GM18511 (cell line): ENCODE results near the gene ZNF385B.

Experiments used
- ATAC-seq: cut with Tn5 transposase; IDR thresholded peaks from one replicate; pipeline ENCODE4 v1.9.1; 2021; ENCODE audit warnings: mild to moderate bottlenecking, moderate library complexity; ENCODE audit not compliant: unreplicated experiment

Gene ZNF385B

GRCh38 chr2:179559108-179559806 is 302.2 kb downstream of the ZNF385B start:
- no peak for ATAC-seq

- no peak for ATAC-seq
These were observed 303.1 kb downstream of the ZNF385B start for GRCh38 chr2:179558010-179558934.

GRCh38 chr2:179556425-179556824 is 305.0 kb downstream of the ZNF385B start:
- ATAC-seq = no peak

DNA sequence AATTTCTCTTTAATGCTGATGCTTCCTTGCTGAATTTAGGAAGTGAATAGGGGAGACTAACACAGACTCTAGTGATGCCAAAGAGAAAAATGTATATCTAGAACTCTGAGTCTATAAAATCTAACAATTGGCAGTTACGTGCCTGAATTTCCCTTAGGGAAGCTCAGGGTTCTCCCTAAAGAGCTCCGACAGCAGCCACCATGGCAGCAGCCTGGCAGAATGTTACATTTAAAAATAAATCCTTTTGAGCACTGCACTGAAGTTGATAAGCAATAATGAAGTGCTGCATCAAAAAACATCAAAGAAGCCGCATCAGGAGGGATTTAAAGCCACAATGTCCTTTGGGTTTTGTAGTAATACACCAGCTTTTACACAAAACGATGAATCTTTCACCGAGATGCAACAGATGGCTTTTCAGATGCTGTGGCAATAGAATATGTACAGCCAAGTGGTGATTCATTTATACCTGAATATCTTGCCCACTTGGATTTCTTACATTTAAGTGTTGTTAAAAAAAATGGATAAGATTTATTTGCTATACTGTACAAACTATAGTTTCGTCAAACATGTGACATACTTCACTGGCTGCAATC is 305.6 kb downstream of the ZNF385B start:
- ATAC-seq = no peak

DNA sequence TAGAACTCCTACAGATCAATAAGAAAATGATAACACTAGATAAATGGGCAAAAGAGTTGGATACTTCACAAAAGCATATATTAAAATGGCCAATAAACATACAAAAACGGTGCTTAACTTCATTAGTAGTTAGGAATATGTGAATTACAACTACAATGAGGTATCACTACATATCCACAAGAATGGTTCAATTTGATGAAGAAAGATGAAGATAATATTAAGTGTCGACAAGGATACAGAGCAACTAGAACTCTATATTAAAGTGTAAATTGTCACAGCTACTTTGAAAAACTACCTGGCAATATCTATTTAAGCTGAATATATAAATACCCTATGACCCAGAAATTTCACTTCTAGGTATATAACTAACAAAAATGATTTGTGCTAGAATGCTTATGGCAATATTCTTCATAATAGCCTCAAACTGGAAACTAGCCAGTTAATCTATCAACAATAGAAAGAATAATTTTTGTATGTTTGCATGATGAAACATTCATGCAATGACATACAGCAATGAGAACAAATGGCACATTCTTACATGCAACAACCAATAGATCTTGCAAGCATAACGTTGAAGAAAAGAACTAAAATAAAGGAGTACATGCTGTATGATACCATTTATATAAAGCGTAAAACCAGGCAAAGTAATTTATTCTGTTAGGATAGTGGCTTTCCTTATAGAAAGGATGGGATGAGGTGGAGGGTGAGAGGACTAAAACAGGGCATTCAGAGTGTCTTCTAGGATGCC is 306.6 kb downstream of the ZNF385B start:
- ATAC-seq = no peak

DNA sequence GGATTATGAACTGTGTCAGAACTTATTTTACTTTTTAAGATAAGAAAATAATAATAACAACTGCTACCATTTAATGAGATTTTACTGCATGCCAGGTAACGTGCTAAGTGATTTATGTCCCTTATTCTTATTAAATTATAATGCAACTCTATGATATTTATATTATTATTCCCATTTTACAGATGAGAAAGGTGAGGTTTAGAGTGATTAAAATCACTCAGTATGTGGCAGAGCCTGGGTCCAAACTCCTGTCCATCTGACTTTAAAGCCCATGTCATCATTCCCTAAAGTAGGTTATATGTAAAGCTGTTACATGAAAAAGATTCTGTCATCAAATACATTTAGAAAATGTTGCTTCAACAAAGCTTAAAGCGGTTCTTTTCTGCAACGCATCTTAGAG is 308.0 kb downstream of the ZNF385B start:
- no peak for ATAC-seq

DNA sequence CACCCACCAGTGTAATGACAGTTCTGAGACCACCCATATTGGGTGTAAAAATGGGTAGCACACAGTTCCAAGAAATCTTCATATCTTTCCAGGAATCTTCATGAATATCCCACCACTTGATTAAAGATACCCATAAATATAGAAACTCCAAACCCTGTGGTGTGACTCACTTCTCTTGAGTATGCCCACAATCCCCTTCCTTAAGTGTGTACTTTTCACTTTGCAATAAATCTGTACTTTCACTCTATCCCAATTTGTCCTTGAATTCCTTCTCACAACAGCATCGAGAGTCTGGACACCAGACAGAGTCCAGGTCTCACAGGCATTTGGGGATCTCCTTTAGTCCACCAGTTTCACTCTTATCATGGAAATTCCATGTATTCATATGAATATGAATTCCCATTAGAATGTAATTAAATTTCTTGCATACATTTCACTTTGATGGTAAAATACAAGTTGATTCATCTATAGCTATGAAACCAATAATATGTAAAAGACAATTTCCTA is 309.8 kb downstream of the ZNF385B start:
- ATAC-seq = no peak

DNA sequence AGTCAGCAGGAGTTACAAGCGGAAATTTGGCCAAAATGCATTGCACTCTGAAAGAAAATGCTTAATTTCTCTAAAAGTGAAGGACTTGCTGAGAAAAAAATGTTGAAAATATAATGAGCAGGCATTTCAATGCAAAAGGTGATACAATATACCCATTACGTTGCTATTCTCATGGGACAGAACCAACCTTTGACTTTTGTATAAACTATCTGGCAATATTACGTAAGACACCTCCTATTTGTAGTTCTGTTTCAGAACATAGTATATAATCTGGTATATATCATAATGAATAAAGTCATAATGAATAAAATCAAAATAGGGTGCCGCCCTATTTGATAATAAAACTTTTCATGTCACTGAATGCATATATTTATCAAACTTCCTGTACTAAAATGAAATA is 310.6 kb downstream of the ZNF385B start:
- ATAC-seq = no peak

DNA sequence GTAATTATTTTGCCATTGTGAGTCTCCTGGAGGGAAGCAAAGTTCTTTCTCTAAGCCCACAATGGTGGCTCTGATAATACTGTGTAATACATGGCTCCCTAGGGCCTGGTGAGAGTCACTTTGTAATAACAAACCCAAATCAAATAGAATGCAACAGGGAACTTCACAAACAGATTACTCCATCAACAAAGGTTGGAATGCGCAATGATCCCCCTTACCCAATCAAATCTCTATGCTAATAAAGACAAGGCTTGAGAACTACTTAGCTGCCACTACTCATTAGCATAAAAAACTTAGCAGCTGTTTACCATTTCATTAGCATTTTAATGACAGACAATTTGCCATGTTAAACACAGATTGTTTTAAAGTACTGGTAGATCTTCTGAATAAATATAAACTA is 311.2 kb downstream of the ZNF385B start:
- no peak for ATAC-seq

DNA sequence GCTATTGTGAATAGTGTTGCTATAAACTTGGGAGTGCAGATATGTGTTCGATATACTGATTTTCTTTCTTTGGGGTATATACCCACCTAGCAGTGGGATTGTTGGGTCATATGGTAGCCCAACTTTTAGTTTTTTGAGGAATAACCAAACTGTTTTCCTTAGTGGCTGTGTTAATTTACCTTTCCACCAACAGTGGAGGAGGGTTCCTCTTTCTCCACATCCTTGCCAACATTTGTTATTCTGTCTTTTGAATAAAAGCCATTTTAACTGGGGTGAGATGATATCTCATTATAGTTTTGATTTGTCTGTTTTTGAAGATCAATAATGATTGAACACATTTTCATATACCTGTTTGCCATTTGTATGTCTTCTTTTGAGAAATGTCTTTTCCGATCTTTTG is 314.8 kb downstream of the ZNF385B start:
- ATAC-seq = no peak

DNA sequence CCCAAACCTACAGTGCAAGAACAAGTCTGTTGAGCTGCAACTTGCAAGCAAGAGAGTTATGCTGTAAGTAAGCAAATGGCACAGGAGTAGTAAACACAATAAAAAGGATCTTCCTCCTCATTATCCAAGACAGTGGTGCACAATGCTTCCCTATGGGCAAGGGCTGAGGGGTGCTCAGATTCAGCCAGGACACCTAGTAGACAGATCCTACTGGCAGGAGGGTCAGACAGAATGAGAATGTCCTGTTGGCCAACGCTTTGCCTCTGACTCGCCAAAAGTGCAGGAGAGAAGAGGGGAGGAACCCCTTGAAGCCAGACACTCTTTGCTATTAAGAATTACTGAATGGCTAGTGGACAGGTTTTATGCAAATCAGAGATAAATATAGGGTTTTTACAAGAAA is 316.4 kb downstream of the ZNF385B start:
- ATAC-seq = no peak

DNA sequence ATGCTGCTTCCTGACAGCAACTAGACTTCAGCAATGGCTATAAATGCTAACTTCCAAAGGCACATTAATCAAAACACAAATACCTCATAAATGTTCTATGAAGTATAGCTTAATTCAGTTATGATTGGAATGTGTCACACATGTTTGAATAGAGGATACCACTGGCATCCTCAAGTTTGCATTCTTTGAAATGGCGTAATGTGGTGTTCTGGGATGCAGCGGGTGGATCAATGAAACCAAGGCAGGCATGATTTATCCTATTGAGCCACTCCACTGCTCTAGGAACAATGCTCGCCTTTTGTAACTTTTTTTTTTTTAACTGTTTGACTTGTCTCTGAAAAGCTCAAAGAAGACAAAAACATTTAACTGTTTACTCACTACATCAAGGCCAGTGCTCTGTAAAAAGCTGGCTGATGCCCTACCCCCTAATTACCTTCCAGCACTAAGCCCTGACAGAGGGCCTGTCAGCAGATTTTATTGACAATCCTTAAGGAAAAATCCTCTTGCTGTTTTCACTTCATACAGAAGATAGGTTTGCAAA is 318.0 kb downstream of the ZNF385B start:
- ATAC-seq = no peak

GRCh38 chr2:179541586-179541985 is 319.8 kb downstream of the ZNF385B start:
- no peak for ATAC-seq

DNA sequence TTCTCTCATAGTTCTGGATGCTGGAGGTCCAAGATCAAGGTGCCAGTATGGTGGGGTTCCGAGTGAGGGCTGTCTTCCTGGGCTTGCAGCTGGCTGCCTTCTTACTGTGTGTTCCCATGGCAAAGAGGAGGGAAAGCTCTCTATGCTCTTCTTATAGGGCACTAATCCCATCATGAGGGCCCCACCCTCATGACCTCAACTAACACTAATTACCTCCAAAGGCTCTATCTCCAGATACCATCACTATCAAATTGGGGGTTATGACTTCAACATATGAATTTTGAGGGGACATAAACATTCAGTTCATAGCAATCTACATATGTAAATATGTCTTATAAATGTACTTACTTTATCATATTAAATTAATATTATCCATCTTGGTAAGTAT is 322.3 kb downstream of the ZNF385B start:
- no peak for ATAC-seq

GRCh38 chr2:179538406-179539123 is 322.8 kb downstream of the ZNF385B start:
- ATAC-seq = no peak

DNA sequence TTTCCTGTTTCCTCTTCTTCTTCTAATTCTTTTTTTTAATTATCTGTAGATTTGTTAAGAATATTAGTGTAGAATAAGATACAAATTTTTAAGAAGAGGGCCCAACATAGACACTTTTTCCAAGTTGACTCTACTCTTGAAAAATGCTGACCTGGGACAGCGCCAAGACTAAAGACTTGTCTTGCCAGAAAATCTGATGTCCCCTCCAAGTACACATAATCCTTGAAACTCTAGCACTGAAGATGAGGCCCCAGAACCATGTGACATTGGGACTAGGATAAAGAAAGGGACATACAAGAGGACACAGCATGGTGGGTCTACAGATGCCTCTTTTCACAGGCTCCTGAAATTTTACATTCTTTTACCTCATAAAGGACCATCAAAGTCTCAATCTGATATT is 325.2 kb downstream of the ZNF385B start:
- no peak for ATAC-seq

GRCh38 chr2:179533875-179534274 is 327.5 kb downstream of the ZNF385B start:
- ATAC-seq = no peak

- no peak for ATAC-seq
These were observed 328.5 kb downstream of the ZNF385B start for GRCh38 chr2:179532863-179533278.

DNA sequence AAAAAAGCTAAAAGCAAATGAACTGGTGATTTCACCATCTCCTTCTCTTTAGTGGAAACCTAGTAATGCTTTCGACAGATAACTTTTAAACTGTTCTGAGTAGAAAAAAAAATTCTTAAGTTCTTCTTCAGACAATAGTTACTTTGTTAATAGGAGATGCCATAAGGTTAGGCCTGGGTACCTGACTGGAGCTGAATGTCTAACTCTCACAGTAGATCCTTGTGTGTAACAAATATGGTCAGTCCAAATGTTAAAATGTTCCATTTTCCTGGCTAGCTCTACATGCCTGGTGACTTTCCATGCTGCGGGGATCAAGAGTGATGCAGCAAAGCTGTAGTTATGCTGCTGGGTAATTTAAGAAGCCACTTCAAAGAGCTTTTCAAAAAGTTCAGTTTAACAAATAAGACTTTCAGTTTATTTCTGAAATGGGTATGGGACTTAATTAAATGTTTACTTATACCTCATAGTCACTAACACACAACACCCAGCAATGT is 332.8 kb downstream of the ZNF385B start:
- no peak for ATAC-seq

DNA sequence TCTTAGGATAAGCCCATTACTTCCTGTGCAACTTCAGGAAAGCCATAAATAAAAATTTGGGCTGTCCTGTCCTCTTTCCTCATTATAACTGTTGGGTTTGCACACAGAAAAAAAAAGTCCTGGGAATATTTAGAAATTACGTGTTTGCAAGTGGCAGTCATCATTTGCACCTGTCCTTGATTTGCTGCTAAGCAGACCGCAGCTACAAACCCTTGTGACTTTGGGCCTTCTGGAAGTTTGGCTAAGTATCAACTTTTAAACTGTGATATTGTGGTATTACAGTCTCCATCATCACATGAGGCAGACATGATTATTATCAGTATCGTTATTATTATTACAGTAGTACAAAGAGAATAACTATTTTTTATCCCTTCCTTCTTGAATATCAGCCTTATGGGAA is 336.1 kb downstream of the ZNF385B start:
- ATAC-seq = no peak
